Measurements from ENCODE around the gene TOMM22.

TOMM22 gene

DNA sequence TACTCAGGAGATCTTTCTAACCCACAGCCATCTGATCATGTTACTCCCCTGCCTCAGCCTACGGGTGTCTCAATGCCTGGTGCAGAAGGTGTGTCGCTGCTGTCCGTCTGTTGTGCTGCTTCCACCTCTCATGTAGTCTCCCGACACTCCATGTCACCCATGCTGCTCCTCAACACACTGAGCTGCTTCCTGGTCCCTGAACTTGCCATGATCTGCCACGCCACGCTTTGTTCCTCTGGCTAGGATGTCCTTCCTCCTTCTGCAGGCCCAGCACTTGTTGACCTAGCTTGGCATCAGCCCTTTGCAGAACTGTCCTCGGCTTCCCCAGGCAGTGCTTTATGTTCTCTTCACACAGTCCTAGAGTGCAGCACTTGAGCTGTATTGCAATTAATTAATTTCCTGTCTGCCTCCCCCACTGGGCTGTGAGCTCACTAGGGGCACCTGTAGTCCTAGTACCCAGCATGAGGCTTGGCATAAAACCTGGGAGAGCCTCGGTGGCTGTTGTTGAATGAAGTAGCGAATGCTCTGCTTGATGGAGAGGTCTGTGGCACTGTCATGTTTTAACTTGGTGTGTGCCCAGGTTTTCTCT, 33.5 kb downstream of the TOMM22 start:
- H3K4me3 ChIP-seq (ENCODE audit: low read depth, low read length): no peak overlapping the region
- DNase-seq (ENCODE audit: low read depth): no peak
- TF ChIP-seq, protein P1, sequence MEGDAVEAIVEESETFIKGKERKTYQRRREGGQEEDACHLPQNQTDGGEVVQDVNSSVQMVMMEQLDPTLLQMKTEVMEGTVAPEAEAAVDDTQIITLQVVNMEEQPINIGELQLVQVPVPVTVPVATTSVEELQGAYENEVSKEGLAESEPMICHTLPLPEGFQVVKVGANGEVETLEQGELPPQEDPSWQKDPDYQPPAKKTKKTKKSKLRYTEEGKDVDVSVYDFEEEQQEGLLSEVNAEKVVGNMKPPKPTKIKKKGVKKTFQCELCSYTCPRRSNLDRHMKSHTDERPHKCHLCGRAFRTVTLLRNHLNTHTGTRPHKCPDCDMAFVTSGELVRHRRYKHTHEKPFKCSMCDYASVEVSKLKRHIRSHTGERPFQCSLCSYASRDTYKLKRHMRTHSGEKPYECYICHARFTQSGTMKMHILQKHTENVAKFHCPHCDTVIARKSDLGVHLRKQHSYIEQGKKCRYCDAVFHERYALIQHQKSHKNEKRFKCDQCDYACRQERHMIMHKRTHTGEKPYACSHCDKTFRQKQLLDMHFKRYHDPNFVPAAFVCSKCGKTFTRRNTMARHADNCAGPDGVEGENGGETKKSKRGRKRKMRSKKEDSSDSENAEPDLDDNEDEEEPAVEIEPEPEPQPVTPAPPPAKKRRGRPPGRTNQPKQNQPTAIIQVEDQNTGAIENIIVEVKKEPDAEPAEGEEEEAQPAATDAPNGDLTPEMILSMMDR (IDR thresholded peaks at IDR 0.05; ENCODE audit: control insufficient read depth, extremely low read depth, insufficient read depth): no peak

GRCh38 chr22:38715852-38716251, 34.1 kb downstream of the TOMM22 start:
- no peak overlapping the region for H3K4me3 ChIP-seq (ENCODE audit: low read depth, low read length)
- no peak for DNase-seq (ENCODE audit: low read depth)
- TF ChIP-seq, protein P1 (IDR thresholded peaks at IDR 0.05; ENCODE audit: control insufficient read depth, extremely low read depth, insufficient read depth): no peak

DNA sequence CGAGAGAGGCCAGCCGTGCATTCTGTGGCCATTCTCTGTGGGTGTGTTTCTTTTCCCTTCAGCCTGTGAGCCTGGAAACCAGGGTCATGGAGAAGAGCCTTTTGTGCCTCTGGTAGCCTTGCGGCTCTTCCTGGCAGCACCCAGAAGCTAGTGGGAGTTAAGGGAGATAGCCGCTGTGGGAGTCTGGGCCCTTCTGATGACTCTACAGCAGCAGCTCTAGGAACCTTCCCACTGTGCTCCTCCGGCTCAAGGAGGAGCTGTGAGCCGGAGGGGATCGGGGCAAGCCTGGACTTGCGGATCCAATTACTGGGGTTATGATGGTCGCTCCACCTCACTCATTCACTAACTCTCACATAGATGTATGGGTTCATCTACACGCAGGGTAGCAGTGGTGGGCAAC, 34.5 kb downstream of the TOMM22 start:
- H3K4me3 ChIP-seq (ENCODE audit: low read depth, low read length): no peak overlapping the region
- TF ChIP-seq, protein P1 (IDR thresholded peaks at IDR 0.05; ENCODE audit: control insufficient read depth, extremely low read depth, insufficient read depth): no peak

GRCh38 chr22:38716826-38717225, 35.1 kb downstream of the TOMM22 start:
- H3K4me3 ChIP-seq (ENCODE audit: low read depth, low read length): no peak overlapping the region
- TF ChIP-seq, protein P1 (IDR thresholded peaks at IDR 0.05; ENCODE audit: control insufficient read depth, extremely low read depth, insufficient read depth): no peak
- no peak for DNase-seq (ENCODE audit: low read depth)

More for the DNA sequence above, 34.5 kb downstream of the TOMM22 start:
- no peak for DNase-seq (ENCODE audit: low read depth)

DNA sequence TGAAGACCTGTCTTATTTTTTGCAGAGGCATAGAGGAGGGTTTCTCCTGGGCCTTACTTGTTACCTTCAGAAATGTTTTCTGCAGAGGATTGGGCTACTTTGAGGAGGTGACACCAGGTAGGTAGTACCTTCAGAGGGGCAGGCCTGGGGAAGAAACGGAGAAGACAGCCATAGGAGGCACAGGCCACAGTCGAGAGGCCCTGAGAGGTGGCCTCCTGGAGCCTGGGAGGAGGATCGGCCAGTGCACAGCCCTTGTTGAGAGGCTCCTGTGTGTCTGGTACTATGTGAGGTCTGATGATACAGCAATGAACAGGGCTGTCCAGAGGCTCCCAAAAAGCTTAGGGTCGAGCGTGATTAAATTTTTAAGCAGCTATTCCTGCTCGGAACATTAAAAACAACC, 35.5 kb downstream of the TOMM22 start:
- DNase-seq (ENCODE audit: low read depth): no peak
- no peak overlapping the region for H3K4me3 ChIP-seq (ENCODE audit: low read depth, low read length)
- TF ChIP-seq, protein P1 (IDR thresholded peaks at IDR 0.05; ENCODE audit: control insufficient read depth, extremely low read depth, insufficient read depth): no peak

DNA sequence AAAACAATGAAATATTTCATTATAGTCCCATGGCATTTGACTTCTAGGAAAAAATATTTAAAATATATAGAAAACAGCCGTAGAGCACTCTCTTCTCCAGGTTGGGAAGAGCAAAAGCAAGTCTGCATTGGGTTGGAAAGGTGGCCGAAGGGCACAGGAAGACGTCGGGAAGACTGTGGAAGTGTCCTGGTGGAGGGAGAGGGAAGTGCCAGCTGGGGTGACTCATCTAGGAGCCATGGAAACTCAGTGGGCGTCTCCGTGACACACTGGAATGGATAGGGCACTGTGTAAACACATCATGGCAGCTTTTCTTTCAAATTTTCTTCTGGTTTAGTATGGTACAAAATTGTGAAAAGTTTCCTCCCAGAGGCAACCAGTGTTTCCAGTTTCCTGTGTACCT, 36.7 kb downstream of the TOMM22 start:
- TF ChIP-seq, protein P1 (IDR thresholded peaks at IDR 0.05; ENCODE audit: control insufficient read depth, extremely low read depth, insufficient read depth): peak; percentile 20; the same call in 1 of the 2 replicates
- DNase-seq (ENCODE audit: low read depth): no peak
- H3K4me3 ChIP-seq (ENCODE audit: low read depth, low read length): no peak overlapping the region

DNA sequence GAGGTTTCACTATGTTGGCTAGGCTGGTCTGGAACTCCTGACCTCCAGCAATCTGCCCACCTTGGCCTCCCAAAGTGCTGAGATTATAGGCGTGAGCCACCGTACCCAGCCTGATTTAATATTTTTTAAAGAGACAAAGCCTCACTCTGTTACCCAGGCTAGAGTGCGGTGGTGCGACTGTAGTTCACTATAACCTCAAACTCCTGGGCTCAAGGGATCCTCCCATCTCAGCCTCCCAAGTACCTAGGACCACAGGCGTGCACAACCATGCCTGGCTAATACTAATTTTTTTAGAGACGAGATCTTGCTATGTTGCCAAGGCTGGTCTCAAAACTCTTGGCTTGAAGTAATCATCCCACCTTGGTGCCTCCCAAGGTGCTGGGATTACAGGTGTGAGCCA, 37.4 kb downstream of the TOMM22 start:
- no peak for DNase-seq (ENCODE audit: low read depth)
- TF ChIP-seq, protein P1 (IDR thresholded peaks at IDR 0.05; ENCODE audit: control insufficient read depth, extremely low read depth, insufficient read depth): no peak
- no peak overlapping the region for H3K4me3 ChIP-seq (ENCODE audit: low read depth, low read length)
